GM03348 (cell line): ENCODE measurements around the gene SYNCRIP.
"Not testable (repeated sequence)": the region's sequence is repeated elsewhere in the genome, so short reads cannot be mapped to it uniquely, and the experiment has no call there.

ENCODE experiments used
- DNase-seq: peaks from one replicate; pipeline ENCODE4 v3.0.0; 2012; ENCODE audit warnings: low spot score

Gene SYNCRIP

DNA sequence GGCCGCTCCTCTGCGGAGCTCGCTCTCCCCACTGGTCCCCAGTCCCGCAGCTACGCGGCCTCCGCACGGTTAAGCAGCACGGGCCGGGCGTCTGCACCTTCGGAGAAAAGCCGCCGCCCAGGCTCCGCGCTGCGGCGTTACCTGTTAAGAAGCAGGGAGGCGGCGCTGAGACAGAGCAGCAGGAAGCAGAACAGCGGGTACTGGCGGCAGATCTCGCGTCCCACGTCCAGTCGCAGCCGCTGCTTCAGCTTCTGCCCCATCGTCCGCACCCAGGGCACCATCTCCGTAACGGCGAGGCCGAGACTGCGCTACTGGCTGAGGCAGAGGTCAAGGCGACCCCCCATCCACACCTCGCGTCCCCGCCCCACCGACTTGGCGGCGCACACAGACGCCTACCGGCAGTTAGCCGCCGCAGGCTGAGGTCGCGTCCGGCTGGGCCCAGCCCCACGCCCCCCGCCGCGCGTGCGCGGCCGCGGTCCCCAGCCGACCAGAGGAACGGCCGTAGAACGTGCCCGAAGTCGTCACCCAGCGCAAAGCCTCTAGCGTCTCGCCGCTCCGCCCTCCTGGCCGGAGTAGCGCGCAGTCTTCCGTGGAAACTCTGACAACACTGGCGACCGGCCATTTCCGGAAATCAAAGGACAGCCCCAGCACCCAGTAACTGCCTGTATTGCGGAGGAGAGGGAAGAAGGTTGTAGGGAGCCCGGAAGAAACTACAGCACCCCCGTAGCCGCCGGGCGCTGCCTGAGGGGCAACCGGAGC is 49.1 kb downstream of the SYNCRIP start, which contains the start of gene SNX14:
Gene SNX14 (minus strand): TSS at position 421 of the 759 bp plus-strand sequence. CDS start 140 bp downstream, at position 281.
- peak; percentile 97 for DNase-seq

- DNase-seq = no peak
These were observed 50.7 kb downstream of the SYNCRIP start for GRCh38 chr6:85592033-85592432.

DNA sequence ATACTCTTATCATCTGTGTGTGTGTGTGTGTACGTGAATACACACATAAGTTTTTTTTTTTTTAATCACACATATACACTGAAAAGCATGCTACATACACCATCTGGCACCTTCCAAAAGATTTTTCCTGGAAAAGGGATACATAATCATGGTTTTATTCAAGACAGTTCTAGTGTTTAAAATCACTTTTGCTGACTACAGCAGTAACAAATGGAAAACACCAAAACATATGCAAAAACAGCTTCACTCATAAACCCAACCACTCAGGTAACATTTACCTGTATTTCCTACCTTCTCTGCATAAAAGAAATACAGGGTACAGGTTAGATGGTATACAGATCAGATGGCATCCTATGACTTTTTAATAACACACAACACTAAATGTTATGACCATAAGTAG is 51.5 kb downstream of the SYNCRIP start:
- no peak for DNase-seq

GRCh38 chr6:85585741-85586140 is 56.9 kb downstream of the SYNCRIP start:
- no peak for DNase-seq

DNA sequence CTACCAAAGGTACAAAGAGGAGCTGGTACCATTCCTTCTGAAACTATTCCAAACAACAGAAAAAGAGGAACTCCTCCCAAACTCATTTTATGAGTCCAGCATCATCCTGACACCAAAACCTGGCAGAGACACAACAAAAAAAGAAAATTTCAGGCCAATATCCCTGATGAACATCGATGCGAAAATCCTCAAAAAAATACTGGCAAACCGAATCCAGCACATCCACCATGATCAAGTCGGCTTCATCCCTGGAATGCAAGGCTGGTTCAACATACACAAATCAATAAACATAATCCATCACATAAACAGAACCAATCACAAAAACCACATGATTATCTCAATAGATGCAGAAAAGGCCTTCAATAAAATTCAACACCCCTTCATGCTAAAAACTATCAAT is 59.9 kb downstream of the SYNCRIP start:
- not testable (repeated sequence) for DNase-seq

DNA sequence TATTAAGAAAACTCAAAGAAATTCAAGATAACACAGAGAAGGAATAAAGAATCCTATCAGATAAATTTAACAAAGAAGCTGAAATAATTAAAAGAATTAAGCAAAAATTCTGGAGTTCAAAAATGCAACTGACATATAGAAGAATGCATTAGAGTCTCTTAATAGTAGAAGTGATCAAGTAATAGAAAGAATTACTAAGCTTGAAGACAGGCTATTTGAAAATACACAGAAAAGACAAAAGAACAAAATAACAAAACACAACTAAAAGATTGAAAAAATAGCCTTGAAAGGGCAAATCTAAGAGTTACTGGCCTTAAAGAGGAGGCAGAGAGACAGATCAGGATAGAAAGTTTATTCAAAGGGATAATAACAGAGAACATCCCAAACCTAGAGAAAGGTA is 61.1 kb downstream of the SYNCRIP start:
- DNase-seq = no peak

DNA sequence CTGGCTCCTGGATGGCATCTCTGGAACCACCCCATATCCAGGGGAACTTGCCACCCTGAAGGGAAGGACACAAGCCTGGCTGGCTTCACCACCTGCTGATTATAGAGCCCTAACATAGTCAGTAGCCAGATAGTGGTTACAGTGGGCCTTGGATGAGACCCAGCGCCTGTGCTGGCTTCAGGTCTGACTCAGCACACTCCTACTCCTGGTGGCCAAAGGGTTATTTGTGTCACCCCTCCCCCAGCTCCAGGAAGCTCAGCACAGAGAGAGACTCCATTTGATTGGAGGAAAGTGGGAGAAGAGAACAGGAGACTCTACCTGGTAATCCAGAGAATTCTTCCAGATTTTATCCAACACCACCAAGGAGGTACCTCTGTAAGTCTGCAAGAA is 61.8 kb downstream of the SYNCRIP start:
- no peak for DNase-seq

GRCh38 chr6:85580118-85580877 is 62.4 kb downstream of the SYNCRIP start:
- no peak for DNase-seq

DNA sequence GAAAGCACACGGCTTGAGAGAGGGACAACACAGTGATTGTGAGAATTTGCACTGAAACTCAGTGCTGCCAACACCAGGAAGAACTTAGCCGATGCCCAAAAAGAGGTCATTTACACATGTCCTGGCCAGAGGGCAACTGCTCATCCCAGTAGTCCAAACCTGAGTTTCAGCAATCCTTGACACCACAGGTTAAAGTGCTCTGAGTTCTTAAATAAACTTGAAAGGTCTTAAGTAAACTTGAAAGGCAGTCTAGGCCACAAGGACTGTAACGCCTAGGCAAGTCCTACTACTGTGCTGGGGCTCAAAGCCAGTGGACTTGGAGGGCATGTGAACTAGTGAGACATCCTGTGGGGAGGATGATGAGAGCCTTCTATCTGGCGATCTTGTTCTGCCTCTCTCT is 63.1 kb downstream of the SYNCRIP start:
- DNase-seq = no peak

GRCh38 chr6:85576476-85576875 is 66.2 kb downstream of the SYNCRIP start:
- DNase-seq = no peak

DNA sequence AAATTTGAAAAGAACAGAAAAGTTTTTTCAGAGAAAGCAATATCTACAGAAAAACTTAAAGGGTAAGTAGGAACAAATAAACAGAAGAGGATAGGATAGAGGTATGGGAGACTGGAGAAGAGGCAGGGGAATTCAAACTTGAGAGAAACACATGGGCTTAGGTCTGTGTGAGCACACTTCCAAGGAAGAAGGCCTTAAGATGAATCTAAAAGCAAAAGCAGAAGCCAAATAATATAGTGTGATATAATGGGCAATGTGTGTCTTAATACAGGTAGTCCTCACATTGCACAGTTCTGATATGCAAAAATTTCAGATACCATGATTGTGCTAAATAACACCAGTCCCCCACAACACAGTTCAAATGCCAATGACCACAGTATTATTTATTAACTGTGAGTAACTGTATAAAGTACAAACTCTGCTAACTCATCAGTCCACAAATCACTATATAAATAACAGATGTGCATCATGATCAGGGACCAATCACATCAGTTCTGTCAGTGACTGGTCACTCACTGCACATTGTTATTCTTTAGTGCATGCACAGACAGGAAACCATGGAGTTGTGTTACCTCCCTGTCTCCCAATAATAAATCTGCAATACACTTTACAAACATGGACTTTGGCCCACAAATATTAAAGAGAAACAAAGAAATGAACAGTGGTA is 67.6 kb downstream of the SYNCRIP start:
- DNase-seq = peak; percentile 31

GRCh38 chr6:85569323-85569722 is 73.4 kb downstream of the SYNCRIP start:
- peak; percentile 25 for DNase-seq

- DNase-seq = no peak
These were observed 74.3 kb downstream of the SYNCRIP start for GRCh38 chr6:85568411-85568810.

DNA sequence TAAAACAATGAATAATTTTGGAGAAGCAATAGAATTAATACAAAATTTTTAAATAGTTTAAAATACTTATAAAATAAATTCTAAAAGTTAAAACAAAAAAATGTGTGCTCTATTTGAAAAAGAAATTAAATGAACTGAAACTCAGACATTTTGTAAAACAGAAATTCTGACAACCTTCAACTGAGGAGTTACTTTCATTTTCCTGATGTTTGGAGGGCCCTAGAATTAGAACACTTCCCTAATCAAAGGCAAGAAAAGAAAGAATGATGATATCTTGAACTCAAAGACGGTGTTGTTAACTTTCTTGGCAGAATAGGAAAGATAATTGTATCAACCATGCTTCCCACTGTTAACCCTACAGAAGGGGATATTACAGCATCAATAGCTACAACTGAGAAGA is 77.0 kb downstream of the SYNCRIP start:
- DNase-seq = no peak

DNA sequence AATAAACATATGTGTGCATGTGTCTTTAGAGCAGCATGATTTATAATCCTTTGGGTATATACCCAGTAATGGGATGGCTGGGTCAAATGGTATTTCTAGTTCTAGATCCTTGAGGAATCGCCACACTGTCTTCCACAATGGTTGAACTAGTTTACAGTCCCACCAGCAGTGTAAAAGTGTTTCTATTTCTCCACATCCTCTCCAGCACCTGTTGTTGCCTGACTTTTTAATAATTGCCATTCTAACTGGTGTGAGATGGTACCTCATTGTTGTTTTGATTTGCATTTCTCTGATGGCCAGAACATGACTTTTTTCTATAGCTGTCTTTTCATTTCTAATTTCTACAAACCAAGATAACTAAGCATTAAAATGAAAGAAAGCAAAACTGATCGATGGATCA is 78.5 kb downstream of the SYNCRIP start:
- DNase-seq = not testable (repeated sequence)
